CD14-positive monocyte (primary cell): Measurements from ENCODE around the gene ANTXR2. TPM values are rescaled to one million over a fixed set of nuclear protein-coding genes. Genes with fewer than 3 reads are reported as not detected.

ENCODE experiments used
- DNase-seq, 3 donors: peaks; one replicate each; pipeline ENCODE4 v3.0.0-alpha.2; 2011 to 2022
- H2AFZ ChIP-seq: 2 replicates; pipeline ENCODE4 v1.6.0; 2012; ENCODE audit warnings: mild to moderate bottlenecking, low read depth, low read length, inconsistent platforms; ENCODE audit not compliant: insufficient read depth, poor library complexity, severe bottlenecking
- H3K27ac ChIP-seq, 2 donors: 1 replicate in 1 of 2; 2 replicates in 1 of 2; pipeline ENCODE4 v1.5.1; 2012 to 2013; ENCODE audit warnings: low read length in 2 of 2, control low read depth in 1 of 2, inconsistent platforms in 1 of 2, low read depth in 1 of 2, mild to moderate bottlenecking in 1 of 2
- H3K27me3 ChIP-seq, 2 donors: one replicate each; pipeline versions ENCODE4 v1.6.0 to v1.6.1; 2011 to 2013; ENCODE audit warnings: low read length in 2 of 2; ENCODE audit not compliant: control insufficient read depth in 2 of 2, insufficient read depth in 2 of 2
- H3K36me3 ChIP-seq, 2 donors: replicated peaks in 1 of 2; 1 replicate in 1 of 2; 2 replicates in 1 of 2; pipeline versions ENCODE4 v1.5.1 to v1.6.1; 2012 to 2013; ENCODE audit warnings: low read length in 2 of 2, control low read depth in 1 of 2, inconsistent platforms in 1 of 2, mild to moderate bottlenecking in 1 of 2; ENCODE audit not compliant: insufficient read depth in 2 of 2, control insufficient read depth in 1 of 2
- H3K4me1 ChIP-seq, 2 donors: 1 replicate in 1 of 2; 2 replicates in 1 of 2; pipeline versions ENCODE4 v1.5.1 to v1.6.1; 2012 to 2013; ENCODE audit warnings: low read length in 2 of 2, control low read depth in 1 of 2, inconsistent platforms in 1 of 2, mild to moderate bottlenecking in 1 of 2, moderate library complexity in 1 of 2; ENCODE audit not compliant: insufficient read depth in 2 of 2, control insufficient read depth in 1 of 2
- H3K4me2 ChIP-seq: replicated peaks from 2 replicates; pipeline ENCODE3; 2012; ENCODE audit warnings: low read length, moderate library complexity, mild to moderate bottlenecking; ENCODE audit not compliant: poor library complexity, severe bottlenecking; ENCODE audit errors: extremely low read depth
- H3K4me3 ChIP-seq, 3 experiments: fragments of 200-600 bp in 1 of 3; sonication (generic) in 1 of 3; replicated peaks in 1 of 3; 1 replicate in 2 of 3; 2 replicates in 1 of 3; pipeline ENCODE4 v1.5.1; 2011 to 2013; ENCODE audit warnings: low read length in 3 of 3, mild to moderate bottlenecking in 3 of 3, control low read depth in 2 of 3, low read depth in 2 of 3, inconsistent platforms in 1 of 3, moderate library complexity in 1 of 3
- H3K79me2 ChIP-seq: 2 replicates; pipeline ENCODE4 v1.6.0; 2012; ENCODE audit warnings: mild to moderate bottlenecking, control low read depth, inconsistent platforms, low read length, moderate library complexity; ENCODE audit not compliant: insufficient read depth
- H3K9ac ChIP-seq: 2 replicates; pipeline ENCODE4 v1.6.0; 2017; ENCODE audit warnings: low read length, mild to moderate bottlenecking; ENCODE audit not compliant: insufficient read depth, poor library complexity, severe bottlenecking
- H3K9me3 ChIP-seq, 2 donors: replicated peaks in 1 of 2; 1 replicate in 1 of 2; 2 replicates in 1 of 2; pipeline versions ENCODE4 v1.5.1 to v1.6.1; 2012 to 2013; ENCODE audit warnings: low read length in 2 of 2, control low read depth in 1 of 2; ENCODE audit not compliant: control insufficient read depth in 1 of 2, insufficient read depth in 1 of 2
- H4K20me1 ChIP-seq: 2 replicates; pipeline ENCODE4 v1.6.0; 2012; ENCODE audit warnings: mild to moderate bottlenecking, low read length, control low read depth, moderate library complexity; ENCODE audit not compliant: insufficient read depth
- H3K27ac Mint-ChIP-seq, 7 donors: one replicate each; pipeline ENCODE4 v1.8.0; 2020; ENCODE audit warnings: mild to moderate bottlenecking in 7 of 7, mixed read lengths in 7 of 7, moderate library complexity in 6 of 7, inconsistent platforms in 2 of 7
- H3K27me3 Mint-ChIP-seq, 3 donors: one replicate each; pipeline ENCODE4 v1.8.0; 2021 to 2022; ENCODE audit warnings: low read depth in 3 of 3, mild to moderate bottlenecking in 3 of 3, mixed read lengths in 3 of 3, moderate library complexity in 3 of 3, inconsistent platforms in 1 of 3
- H3K36me3 Mint-ChIP-seq, 2 donors: one replicate each; pipeline ENCODE4 v1.8.0; 2020; ENCODE audit warnings: mixed read lengths in 2 of 2, inconsistent platforms in 1 of 2, mild to moderate bottlenecking in 1 of 2
- H3K4me1 Mint-ChIP-seq: one replicate; pipeline ENCODE4 v1.8.0; 2020; ENCODE audit warnings: mild to moderate bottlenecking, mixed read lengths
- H3K4me3 Mint-ChIP-seq, 2 donors: one replicate each; pipeline ENCODE4 v1.8.0; 2020; ENCODE audit warnings: mild to moderate bottlenecking in 2 of 2, mixed read lengths in 2 of 2, moderate library complexity in 1 of 2
- H3K9me3 Mint-ChIP-seq, 7 donors: one replicate each; pipeline ENCODE4 v1.8.0; 2020 to 2022; ENCODE audit warnings: mixed read lengths in 7 of 7, mild to moderate bottlenecking in 6 of 7, moderate library complexity in 6 of 7, inconsistent platforms in 2 of 7
- WGBS: methylation state at CpG from one replicate; pipeline ENCODE4 v1.1.5; 2013; ENCODE audit warnings: missing lambda C conversion rate; ENCODE audit not compliant: insufficient coverage; 5-methylcytosine and 5-hydroxymethylcytosine counted together
- intact Hi-C, 2 donors: fragments of 100-400 bp; cut with micrococcal nuclease; formaldehyde crosslinking; loops; one replicate each; pipeline versions ENCODE4 v1.15.0 to v1.15.1; 2023
- polyA plus RNA-seq, 3 donors: library from polyadenylated mRNA; depleted of rRNA in 1 of 3; unstranded in 2 of 3; stranded (reverse) in 1 of 3; fragments of 300-500 nt in 2 of 3; fragments of >200 nt in 1 of 3; fragmentation: Illumina TruSeq in 2 of 3; gene quantifications; 1 replicate in 2 of 3; 2 replicates in 1 of 3; pipeline ENCODE4 v1.2.3, GENCODE V29; 2012 to 2021
- TF ChIP-seq, protein P1 (sequence below): fragments of 200-600 bp; IDR thresholded peaks from one replicate; pipeline ENCODE4 v1.8.0; 2022; ENCODE audit warnings: antibody characterized with exemption, mild to moderate bottlenecking

The ANTXR2 gene
- polyA plus RNA-seq, 3 donors = 15.4 to 69.6 (median 59.2) TPM

DNA sequence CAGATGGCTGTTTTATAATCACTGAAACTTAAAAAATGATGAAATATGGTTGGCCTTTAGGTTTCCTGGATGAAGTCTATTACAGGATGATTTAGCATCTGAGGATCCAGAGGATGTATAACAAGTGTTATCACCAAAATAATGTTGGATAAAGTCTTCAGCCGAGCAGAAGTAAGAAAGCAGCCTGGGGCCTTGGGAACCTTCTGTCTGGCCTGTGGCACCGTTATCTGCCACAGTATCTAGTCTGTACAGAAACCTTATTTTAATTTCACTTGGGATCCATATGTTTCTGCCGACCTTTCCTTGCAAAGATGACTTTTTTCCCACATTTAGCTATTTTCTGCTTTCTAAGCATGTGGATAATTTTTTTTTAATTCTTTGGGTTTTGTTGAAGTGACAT, 20.5 kb upstream of the ANTXR2 start:
- WGBS = no CpG with 5 or more reads among the region's 3 CpGs
- H3K27ac Mint-ChIP-seq = no peak overlapping the region

DNA sequence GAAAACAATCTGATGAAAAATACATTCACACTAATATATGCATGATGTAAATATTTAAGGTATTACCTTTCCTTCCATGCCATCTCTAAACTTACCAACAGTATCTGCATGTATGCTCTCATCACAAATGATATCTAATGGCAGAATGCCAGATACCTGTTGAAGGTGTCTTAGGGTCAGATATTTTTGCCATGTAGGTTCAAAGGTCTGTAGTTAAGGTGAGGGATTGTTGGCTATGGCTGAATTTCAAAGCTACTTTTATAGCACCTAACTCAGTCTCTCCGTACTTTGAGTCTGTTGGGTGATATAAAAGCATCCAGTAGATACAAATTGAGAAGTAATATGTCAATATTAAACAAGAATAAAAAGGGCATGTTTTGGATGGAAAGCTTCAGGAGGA, 19.8 kb upstream of the ANTXR2 start:
- no peak overlapping the region for H3K4me3 ChIP-seq
- Mint-ChIP-seq H3K27me3 (peaks cover 0 to 3% (median 2%) of the 10 kb centered on the region in 3 donors), H3K4me1 (peaks cover 2% of the 10 kb centered on the region), H3K9me3 (no peaks in the 10 kb centered on the region), H3K27ac (no peak overlapping the region), H3K4me3 (no peak overlapping the region), H3K36me3 (no peaks in the 10 kb centered on the region)
- no peak overlapping the region for H3K9ac ChIP-seq
- no peaks in the 10 kb centered on the region for H3K79me2 ChIP-seq
- DNase-seq = no peak
- no peaks in the 10 kb centered on the region for H4K20me1 ChIP-seq
- H3K27ac ChIP-seq = no peak overlapping the region
- no peaks in the 10 kb centered on the region for H3K4me1 ChIP-seq
- no CpG with 5 or more reads among the region's 1 CpG for WGBS
- H3K27me3 ChIP-seq = no peaks in the 10 kb centered on the region
- H3K4me2 ChIP-seq = no peak overlapping the region
- no peak overlapping the region for H2AFZ ChIP-seq
- H3K36me3 ChIP-seq = no peaks in the 10 kb centered on the region
- TF ChIP-seq, protein P1, sequence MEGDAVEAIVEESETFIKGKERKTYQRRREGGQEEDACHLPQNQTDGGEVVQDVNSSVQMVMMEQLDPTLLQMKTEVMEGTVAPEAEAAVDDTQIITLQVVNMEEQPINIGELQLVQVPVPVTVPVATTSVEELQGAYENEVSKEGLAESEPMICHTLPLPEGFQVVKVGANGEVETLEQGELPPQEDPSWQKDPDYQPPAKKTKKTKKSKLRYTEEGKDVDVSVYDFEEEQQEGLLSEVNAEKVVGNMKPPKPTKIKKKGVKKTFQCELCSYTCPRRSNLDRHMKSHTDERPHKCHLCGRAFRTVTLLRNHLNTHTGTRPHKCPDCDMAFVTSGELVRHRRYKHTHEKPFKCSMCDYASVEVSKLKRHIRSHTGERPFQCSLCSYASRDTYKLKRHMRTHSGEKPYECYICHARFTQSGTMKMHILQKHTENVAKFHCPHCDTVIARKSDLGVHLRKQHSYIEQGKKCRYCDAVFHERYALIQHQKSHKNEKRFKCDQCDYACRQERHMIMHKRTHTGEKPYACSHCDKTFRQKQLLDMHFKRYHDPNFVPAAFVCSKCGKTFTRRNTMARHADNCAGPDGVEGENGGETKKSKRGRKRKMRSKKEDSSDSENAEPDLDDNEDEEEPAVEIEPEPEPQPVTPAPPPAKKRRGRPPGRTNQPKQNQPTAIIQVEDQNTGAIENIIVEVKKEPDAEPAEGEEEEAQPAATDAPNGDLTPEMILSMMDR = no peak
- intact Hi-C loops = no loop called here
- no peaks in the 10 kb centered on the region for H3K9me3 ChIP-seq

More for the DNA sequence above, 20.5 kb upstream of the ANTXR2 start:
- H3K36me3 Mint-ChIP-seq = no peaks in the 10 kb centered on the region
- TF ChIP-seq, protein P1 = no peak
- no peaks in the 10 kb centered on the region for H4K20me1 ChIP-seq
- no peaks in the 10 kb centered on the region for H3K27me3 ChIP-seq
- peaks cover 3% of the 10 kb centered on the region for H3K4me1 Mint-ChIP-seq
- no peak overlapping the region for H2AFZ ChIP-seq
- H3K9ac ChIP-seq = no peak overlapping the region
- no peak overlapping the region for H3K4me2 ChIP-seq
- no peak overlapping the region for H3K4me3 ChIP-seq
- no peak for DNase-seq
- H3K4me1 ChIP-seq = no peaks in the 10 kb centered on the region
- H3K9me3 Mint-ChIP-seq = peaks cover 0 to 4% (median 2%) of the 10 kb centered on the region in 7 donors
- no peak overlapping the region for H3K27ac ChIP-seq
- H3K79me2 ChIP-seq = no peaks in the 10 kb centered on the region
- no peak overlapping the region for H3K4me3 Mint-ChIP-seq
- intact Hi-C loops = no loop called here
- no peaks in the 10 kb centered on the region for H3K9me3 ChIP-seq
- H3K36me3 ChIP-seq = no peaks in the 10 kb centered on the region
- peaks cover 2 to 3% (median 3%) of the 10 kb centered on the region in 3 donors for H3K27me3 Mint-ChIP-seq
